Fibroblast of upper back skin (primary cell): ENCODE results near the gene KCNS3.
"Not testable (repeated sequence)": the region's sequence is repeated elsewhere in the genome, so short reads cannot be mapped to it uniquely, and the experiment has no call there.

Source experiments
- DNase-seq: peaks from one replicate; pipeline ENCODE4 v3.0.0-alpha.2; 2013

Gene KCNS3

GRCh38 chr2:17950006-17950405 is 71.5 kb downstream of the KCNS3 start:
- DNase-seq: no peak

GRCh38 chr2:17951563-17951962 is 73.1 kb downstream of the KCNS3 start:
- no peak for DNase-seq

- DNase-seq: no peak
Observed at GRCh38 chr2:17958466-17959092, 80.1 kb downstream of the KCNS3 start.

GRCh38 chr2:17959356-17959755 is 80.9 kb downstream of the KCNS3 start:
- no peak for DNase-seq

GRCh38 chr2:17959833-17960232 is 81.4 kb downstream of the KCNS3 start:
- DNase-seq: no peak

- DNase-seq: no peak
Observed at GRCh38 chr2:17960925-17961324, 82.5 kb downstream of the KCNS3 start.

- DNase-seq: no peak
Observed at GRCh38 chr2:17961789-17962188, 83.3 kb downstream of the KCNS3 start.

GRCh38 chr2:17962876-17963275 is 84.4 kb downstream of the KCNS3 start:
- DNase-seq: peak; percentile 32

GRCh38 chr2:17963571-17963970 is 85.1 kb downstream of the KCNS3 start:
- not testable (repeated sequence) for DNase-seq

GRCh38 chr2:17965196-17965595 is 86.7 kb downstream of the KCNS3 start:
- no peak for DNase-seq

GRCh38 chr2:17966798-17967197 is 88.3 kb downstream of the KCNS3 start:
- DNase-seq: no peak

GRCh38 chr2:17969661-17970060 is 91.2 kb downstream of the KCNS3 start:
- peak; percentile 45 for DNase-seq

- no peak for DNase-seq
Observed at GRCh38 chr2:17971531-17972125, 93.2 kb downstream of the KCNS3 start.

GRCh38 chr2:17972991-17973390 is 94.5 kb downstream of the KCNS3 start:
- no peak for DNase-seq

- no peak for DNase-seq
Observed at GRCh38 chr2:17975401-17975800, 96.9 kb downstream of the KCNS3 start.

- DNase-seq: peak; percentile 98
Observed at GRCh38 chr2:17976871-17977746, 98.6 kb downstream of the KCNS3 start.

- DNase-seq: peak; percentile 88
Observed at GRCh38 chr2:17979707-17980106, 101.2 kb downstream of the KCNS3 start.

GRCh38 chr2:17981936-17982335 is 103.5 kb downstream of the KCNS3 start:
- DNase-seq: no peak
